CD4-positive, alpha-beta T cell treated with Interleukin-12 subunit alpha and Interleukin-12 subunit beta, for 1 hour (primary cell): Measurements from ENCODE around the gene LATS2.
"Not testable (repeated sequence)": the region's sequence is repeated elsewhere in the genome, so short reads cannot be mapped to it uniquely, and the experiment has no call there.

Experiments used
- DNase-seq: peaks from one replicate; pipeline ENCODE4 v3.0.0-alpha.2; 2020

The LATS2 gene

GRCh38 chr13:20989656-20990321 lies 71.6 kb downstream of the LATS2 start:
- no peak for DNase-seq

- DNase-seq: no peak
Observed at GRCh38 chr13:20988909-20989655, 72.3 kb downstream of the LATS2 start.

- DNase-seq: no peak
Observed at GRCh38 chr13:20988033-20988908, 73.1 kb downstream of the LATS2 start.

GRCh38 chr13:20987599-20987998 lies 73.8 kb downstream of the LATS2 start:
- no peak for DNase-seq

- no peak for DNase-seq
Observed at GRCh38 chr13:20984879-20985278, 76.5 kb downstream of the LATS2 start.

GRCh38 chr13:20983386-20983785 lies 78.0 kb downstream of the LATS2 start:
- no peak for DNase-seq

GRCh38 chr13:20981370-20982095 lies 79.9 kb downstream of the LATS2 start:
- DNase-seq: no peak

- no peak for DNase-seq
Observed at GRCh38 chr13:20980899-20981298, 80.5 kb downstream of the LATS2 start.

- no peak for DNase-seq
Observed at GRCh38 chr13:20980430-20980829, 81.0 kb downstream of the LATS2 start.

- DNase-seq: no peak
Observed at GRCh38 chr13:20977394-20977793, 84.0 kb downstream of the LATS2 start.

GRCh38 chr13:20974981-20975585 lies 86.3 kb downstream of the LATS2 start:
- DNase-seq: no peak

- no peak for DNase-seq
Observed at GRCh38 chr13:20973886-20974425, 87.4 kb downstream of the LATS2 start.

- DNase-seq: no peak
Observed at GRCh38 chr13:20972731-20973130, 88.7 kb downstream of the LATS2 start.

GRCh38 chr13:20969182-20969581 lies 92.2 kb downstream of the LATS2 start:
- no peak for DNase-seq

GRCh38 chr13:20968745-20969144 lies 92.6 kb downstream of the LATS2 start:
- DNase-seq: no peak

- no peak for DNase-seq
Observed at GRCh38 chr13:20967340-20967739, 94.0 kb downstream of the LATS2 start.

- DNase-seq: no peak
Observed at GRCh38 chr13:20964904-20965303, 96.5 kb downstream of the LATS2 start.

GRCh38 chr13:20961663-20962062 lies 99.7 kb downstream of the LATS2 start:
- DNase-seq: not testable (repeated sequence)

GRCh38 chr13:20960663-20961309 lies 100.6 kb downstream of the LATS2 start:
- no peak for DNase-seq

GRCh38 chr13:20957049-20957620 lies 104.3 kb downstream of the LATS2 start:
- DNase-seq: not testable (repeated sequence)

GRCh38 chr13:20955496-20955895 lies 105.9 kb downstream of the LATS2 start:
- DNase-seq: no peak
